HUES6 (cell line): ENCODE measurements around the gene ZDHHC14.
"Not testable (repeated sequence)": the region's sequence is repeated elsewhere in the genome, so short reads cannot be mapped to it uniquely, and the experiment has no call there.

Source experiments
- H3K27ac ChIP-seq: 2 replicates; pipeline ENCODE4 v1.7.0; 2013; ENCODE audit warnings: low read depth, mild to moderate bottlenecking, low read length, inconsistent platforms
- H3K27me3 ChIP-seq: 2 replicates; pipeline ENCODE4 v1.6.1; 2013; ENCODE audit warnings: low read length; ENCODE audit not compliant: control insufficient read depth, insufficient read depth
- H3K36me3 ChIP-seq: 2 replicates; pipeline ENCODE4 v1.6.1; 2013; ENCODE audit warnings: low read length; ENCODE audit not compliant: control insufficient read depth, insufficient read depth
- H3K4me1 ChIP-seq: 2 replicates; pipeline ENCODE4 v1.6.1; 2013; ENCODE audit warnings: low read length; ENCODE audit not compliant: control insufficient read depth, insufficient read depth
- H3K4me3 ChIP-seq: 2 replicates; pipeline ENCODE4 v1.5.1; 2013; ENCODE audit warnings: low read depth, low read length
- H3K9ac ChIP-seq: one replicate; pipeline ENCODE4 v1.6.1; 2013; ENCODE audit warnings: mild to moderate bottlenecking, low read length
- H3K9me3 ChIP-seq: 2 replicates; pipeline ENCODE4 v1.6.1; 2013; ENCODE audit warnings: low read depth, low read length; ENCODE audit not compliant: control insufficient read depth, insufficient read depth

Gene ZDHHC14

DNA sequence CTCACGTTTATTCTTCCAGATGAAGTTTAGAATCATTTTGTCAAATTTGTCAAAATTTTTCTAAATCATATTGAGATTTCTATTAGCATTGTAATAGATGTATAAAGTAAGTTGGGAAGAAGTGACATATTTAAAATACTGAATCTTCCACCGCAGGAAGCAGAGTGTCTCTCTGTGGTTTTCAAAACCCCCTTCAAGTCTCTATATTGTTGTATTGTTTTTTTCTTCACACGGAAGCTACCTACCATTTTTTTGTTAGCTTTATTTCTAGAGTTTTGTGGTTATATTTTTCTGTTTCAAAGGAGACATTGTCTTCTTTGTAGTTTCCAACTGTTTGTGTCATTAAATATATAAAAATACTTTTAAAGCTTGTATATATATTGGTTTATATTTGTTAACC, 188.6 kb downstream of the ZDHHC14 start:
- H3K27me3 ChIP-seq = no peaks in the 10 kb centered on the region
- H3K4me1 ChIP-seq = peaks cover 12% of the 10 kb centered on the region
- H3K36me3 ChIP-seq = no peaks in the 10 kb centered on the region
- H3K27ac ChIP-seq = no peak overlapping the region
- H3K9ac ChIP-seq = no peak overlapping the region
- H3K9me3 ChIP-seq = no peaks in the 10 kb centered on the region
- no peak overlapping the region for H3K4me3 ChIP-seq

DNA sequence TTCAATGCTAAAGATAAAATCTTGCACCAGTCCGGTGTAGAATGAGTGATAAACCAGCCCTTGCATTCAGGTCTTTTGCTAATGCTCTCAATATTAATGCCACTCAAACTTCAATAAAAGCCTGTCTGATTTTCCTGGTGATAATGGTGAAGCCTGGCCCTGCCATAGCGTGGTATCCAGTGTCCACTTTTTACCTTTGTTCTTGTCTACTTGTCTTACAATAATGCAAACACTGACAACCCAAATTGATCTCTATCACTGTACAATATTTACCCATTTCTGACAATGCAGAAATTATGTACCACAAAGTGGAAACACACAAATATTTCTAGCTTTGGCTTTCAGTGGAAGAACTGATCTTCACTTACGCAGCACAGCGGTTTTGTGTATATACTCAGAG, 189.1 kb downstream of the ZDHHC14 start:
- Histone ChIP-seq H3K27ac (no peak overlapping the region), H3K9ac (no peak overlapping the region), H3K4me3 (no peak overlapping the region), H3K27me3 (no peaks in the 10 kb centered on the region), H3K36me3 (no peaks in the 10 kb centered on the region), H3K4me1 (peaks cover 12% of the 10 kb centered on the region), H3K9me3 (no peaks in the 10 kb centered on the region)

DNA sequence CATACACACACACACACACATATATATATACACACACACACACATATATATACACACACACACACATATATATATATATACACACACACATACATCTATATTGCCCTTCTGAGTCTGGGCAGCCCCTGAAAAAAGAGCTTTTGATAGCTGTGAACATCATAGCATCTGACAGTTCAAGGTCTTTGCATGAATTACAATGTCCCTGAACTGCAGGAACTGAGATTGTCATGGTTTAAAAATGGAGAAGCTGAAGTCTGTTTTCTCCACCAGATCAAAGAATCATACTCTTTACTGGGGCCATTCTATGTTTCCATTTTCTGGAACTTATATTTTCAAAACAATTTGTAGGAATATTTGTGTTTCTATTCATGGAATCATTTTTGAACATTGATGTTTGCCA, 189.8 kb downstream of the ZDHHC14 start:
- H3K4me3 ChIP-seq = no peak overlapping the region
- no peaks in the 10 kb centered on the region for H3K9me3 ChIP-seq
- no peak overlapping the region for H3K9ac ChIP-seq
- H3K27me3 ChIP-seq = no peaks in the 10 kb centered on the region
- H3K36me3 ChIP-seq = no peaks in the 10 kb centered on the region
- H3K27ac ChIP-seq = no peak overlapping the region
- H3K4me1 ChIP-seq = peaks cover 12% of the 10 kb centered on the region

DNA sequence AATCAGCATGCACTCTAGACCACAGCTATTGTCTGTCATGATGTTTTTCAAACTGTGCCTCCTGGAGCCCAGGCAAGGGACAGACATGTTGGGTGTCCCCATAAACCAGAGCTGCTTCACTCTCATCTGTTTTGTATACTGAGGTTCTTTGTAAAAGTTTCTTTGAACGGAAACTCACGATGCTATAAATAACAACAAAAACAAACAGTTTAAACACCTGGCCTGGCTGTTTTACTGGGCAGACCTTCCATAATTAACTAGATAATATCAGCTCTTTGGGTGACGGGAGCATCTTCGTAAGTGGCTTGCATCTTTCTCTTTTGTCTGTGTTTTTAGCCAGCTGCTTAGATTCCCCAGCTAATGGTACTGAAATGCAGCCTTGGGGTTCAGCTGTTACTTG, 190.3 kb downstream of the ZDHHC14 start:
- H3K9me3 ChIP-seq = no peaks in the 10 kb centered on the region
- no peak overlapping the region for H3K27ac ChIP-seq
- no peak overlapping the region for H3K4me3 ChIP-seq
- H3K27me3 ChIP-seq = no peaks in the 10 kb centered on the region
- H3K9ac ChIP-seq = no peak overlapping the region
- H3K36me3 ChIP-seq = no peaks in the 10 kb centered on the region
- H3K4me1 ChIP-seq = peaks cover 12% of the 10 kb centered on the region

DNA sequence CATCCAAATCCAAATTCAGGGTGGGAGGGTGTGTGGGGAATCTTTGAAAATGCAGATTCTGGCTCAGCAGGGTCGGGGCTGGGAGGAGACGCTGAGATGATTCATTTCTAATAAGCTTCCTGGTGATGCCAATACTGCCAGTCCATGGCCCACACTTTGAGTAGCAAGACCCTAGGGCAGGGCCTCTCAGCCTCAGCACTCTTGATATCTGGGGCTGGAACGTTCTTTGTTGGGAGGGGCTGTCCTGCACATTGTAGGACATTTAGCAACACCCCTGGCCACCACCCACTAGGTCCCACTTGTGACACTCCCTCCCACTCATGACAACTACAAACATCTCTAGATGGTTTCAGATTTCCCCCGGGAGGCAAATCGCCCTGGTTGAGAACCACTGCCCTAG, 191.0 kb downstream of the ZDHHC14 start:
- Histone ChIP-seq H3K27ac (no peak overlapping the region), H3K27me3 (no peaks in the 10 kb centered on the region), H3K9ac (no peak overlapping the region), H3K36me3 (no peaks in the 10 kb centered on the region), H3K4me1 (peaks cover 12% of the 10 kb centered on the region), H3K9me3 (no peaks in the 10 kb centered on the region), H3K4me3 (no peak overlapping the region)

DNA sequence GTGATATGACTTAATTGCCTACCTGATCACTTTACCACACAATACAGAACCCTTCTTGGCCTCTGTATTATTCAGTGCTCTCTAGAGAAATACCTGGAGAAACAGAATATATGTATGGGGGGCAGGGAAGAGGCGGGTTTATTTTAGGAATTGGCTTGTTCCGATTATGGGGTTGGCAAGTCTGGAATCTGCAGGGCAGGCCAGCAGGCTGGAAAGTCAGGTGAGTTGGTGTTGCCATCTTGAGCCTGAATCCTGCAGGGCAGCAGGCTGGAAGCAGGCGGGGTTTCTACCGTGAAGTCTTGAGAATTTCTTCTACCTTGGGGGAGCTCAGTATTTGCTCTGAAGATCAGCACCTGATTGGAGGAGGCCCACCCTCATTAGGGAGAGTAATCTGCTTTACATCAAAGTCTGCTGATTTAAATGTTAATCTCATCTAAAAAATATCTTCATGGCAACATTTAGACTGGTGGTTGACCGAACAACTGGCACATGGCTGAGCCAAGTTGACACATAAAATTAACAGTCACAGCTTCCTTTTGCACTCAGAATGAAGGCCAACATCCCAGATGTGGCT, 193.9 kb downstream of the ZDHHC14 start:
- Histone ChIP-seq H3K4me3 (no peak overlapping the region), H3K4me1 (peaks cover 12% of the 10 kb centered on the region), H3K9ac (no peak overlapping the region), H3K27me3 (no peaks in the 10 kb centered on the region), H3K36me3 (no peaks in the 10 kb centered on the region), H3K27ac (no peak overlapping the region), H3K9me3 (no peaks in the 10 kb centered on the region)

DNA sequence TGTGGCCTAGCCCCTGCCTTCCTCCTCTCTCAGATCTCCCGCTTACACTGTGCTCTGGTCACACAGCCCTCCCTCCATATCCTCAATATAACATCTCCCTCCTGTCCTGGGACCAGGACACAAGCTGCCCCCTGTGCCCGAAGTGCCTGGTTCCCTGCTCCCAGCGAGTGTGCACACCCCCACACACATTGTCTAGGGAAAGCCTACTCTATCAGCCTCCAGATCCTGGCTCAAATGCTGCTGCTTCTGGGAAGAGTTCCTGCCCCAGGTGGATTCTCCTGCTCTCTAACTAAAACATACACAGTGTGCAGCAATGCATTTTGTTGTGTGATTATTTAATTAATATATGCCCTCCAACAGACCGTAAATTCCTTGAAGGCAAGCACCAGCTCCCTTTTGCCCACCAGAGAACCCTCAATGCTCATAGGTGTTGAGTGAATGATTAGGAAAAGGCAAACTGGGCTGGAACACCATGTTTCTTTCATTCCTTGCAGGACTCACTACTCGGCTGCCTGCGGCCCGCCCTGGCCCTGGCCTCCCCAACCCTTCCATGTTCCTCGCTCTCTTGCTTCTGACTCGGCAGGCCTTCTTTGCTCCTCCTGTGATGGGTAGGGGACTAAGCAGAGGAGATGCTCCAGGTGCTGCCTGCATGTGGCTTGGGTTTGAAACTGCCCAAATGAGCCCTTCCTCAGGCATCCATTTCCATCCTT, 194.6 kb downstream of the ZDHHC14 start:
- Histone ChIP-seq H3K9me3 (no peaks in the 10 kb centered on the region), H3K4me3 (no peak overlapping the region), H3K27me3 (no peaks in the 10 kb centered on the region), H3K9ac (no peak overlapping the region), H3K36me3 (no peaks in the 10 kb centered on the region), H3K4me1 (peaks cover 12% of the 10 kb centered on the region), H3K27ac (no peak overlapping the region)

DNA sequence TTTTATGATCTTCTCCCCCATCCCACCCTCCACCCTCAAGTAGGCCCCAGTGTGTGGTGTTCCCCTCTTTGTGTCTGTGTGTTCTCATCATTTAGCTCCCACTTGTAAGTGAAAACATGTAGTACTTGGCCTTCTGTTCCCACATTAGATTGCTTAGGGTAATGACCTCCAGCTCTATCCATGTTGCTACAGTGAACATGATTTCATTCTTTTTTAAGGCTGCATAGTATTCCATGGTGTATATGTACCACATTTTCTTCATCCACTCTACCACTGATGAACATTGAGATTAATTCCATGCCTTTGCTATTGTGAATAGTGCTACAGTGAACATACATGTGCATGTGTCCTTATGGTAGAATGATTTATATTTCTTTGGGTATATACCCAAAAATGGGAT, 196.0 kb downstream of the ZDHHC14 start:
- not testable (repeated sequence) for H3K27ac ChIP-seq, H3K27me3 ChIP-seq

DNA sequence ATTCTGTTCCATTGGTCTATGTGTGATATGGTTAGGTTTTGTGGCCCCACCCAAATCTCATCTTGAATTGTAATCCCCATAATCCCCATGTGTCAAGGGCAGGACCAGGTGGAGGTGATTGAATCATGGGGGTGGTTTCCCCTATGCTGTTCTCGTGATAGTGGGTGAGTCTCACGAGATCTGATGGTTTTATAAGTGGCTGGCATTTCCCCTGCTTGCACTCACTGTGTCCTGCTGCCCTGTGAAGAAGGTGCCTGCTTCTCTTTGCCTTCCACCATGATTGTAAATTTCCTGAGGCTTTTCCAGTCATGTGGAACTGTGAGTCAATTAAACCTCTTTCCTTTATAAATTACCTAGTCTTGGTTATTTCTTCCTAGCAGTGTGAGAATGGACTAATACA, 197.5 kb downstream of the ZDHHC14 start:
- not testable (repeated sequence) for H3K4me1 ChIP-seq

More for the DNA sequence above, 196.0 kb downstream of the ZDHHC14 start:
- not testable (repeated sequence) for H3K36me3 ChIP-seq, H3K9me3 ChIP-seq, H3K9ac ChIP-seq, H3K4me3 ChIP-seq, H3K4me1 ChIP-seq

DNA sequence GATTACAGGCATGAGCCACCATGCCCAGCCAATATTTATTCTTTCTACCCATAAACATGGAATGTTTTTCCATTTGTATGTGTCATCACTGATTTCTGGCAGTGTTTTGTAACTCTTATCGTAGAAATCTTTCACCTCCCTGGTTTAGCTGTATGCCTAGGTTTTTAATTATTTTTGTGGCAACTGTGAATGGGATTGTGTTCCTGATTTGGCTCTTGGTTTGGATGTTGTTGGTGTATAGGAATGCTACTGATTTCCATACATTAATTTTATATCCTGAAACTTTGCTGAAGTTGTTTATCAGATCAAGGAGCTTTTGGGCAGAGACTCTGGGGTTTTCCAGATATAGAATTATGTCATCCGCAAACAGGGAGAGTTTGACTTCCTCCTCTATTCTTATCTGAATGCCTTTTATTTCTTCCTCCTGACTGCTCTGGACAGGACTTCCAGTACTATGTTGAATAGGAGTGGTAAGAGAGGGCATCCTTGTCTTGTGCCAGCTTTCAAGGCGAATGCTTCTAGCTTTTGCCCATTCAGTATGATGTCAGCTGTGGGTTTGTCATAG, 198.6 kb downstream of the ZDHHC14 start:
- Histone ChIP-seq H3K27me3 (no peaks in the 10 kb centered on the region), H3K4me3 (no peak overlapping the region), H3K9me3 (no peaks in the 10 kb centered on the region; the same call in 1 of the 2 replicates), H3K27ac (no peak overlapping the region), H3K36me3 (no peaks in the 10 kb centered on the region), H3K9ac (no peak overlapping the region), H3K4me1 (no peaks in the 10 kb centered on the region)

More for the DNA sequence above, 197.5 kb downstream of the ZDHHC14 start:
- not testable (repeated sequence) for H3K27me3 ChIP-seq, H3K4me3 ChIP-seq, H3K9ac ChIP-seq, H3K9me3 ChIP-seq, H3K36me3 ChIP-seq, H3K27ac ChIP-seq

DNA sequence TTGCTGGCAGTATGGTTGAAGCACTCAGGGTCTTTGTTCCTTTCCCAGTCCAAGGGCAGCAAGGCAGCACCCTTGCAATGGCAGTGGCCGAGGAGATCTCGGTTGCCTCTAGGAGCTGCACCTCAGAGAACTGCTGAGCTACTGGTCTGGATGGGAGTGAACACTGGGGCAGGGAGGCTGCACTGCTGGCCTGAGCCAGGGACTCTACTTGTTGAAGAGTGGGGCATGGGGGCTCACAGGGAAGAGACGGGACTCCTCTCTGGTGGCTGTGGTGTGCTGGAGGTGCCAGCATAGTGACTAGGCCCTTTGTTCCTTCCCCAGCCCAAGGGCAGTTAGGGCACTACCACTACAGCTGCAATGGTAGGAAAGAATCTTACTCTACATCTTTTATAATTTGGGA, 203.0 kb downstream of the ZDHHC14 start:
- no peak overlapping the region for H3K27ac ChIP-seq
- H3K4me1 ChIP-seq = no peaks in the 10 kb centered on the region
- H3K9ac ChIP-seq = no peak overlapping the region
- no peaks in the 10 kb centered on the region for H3K36me3 ChIP-seq
- H3K27me3 ChIP-seq = no peaks in the 10 kb centered on the region
- peaks cover 7% of the 10 kb centered on the region for H3K9me3 ChIP-seq
- H3K4me3 ChIP-seq = no peak overlapping the region
